Fibroblast of villous mesenchyme (primary cell): Measurements from ENCODE around the gene ARPIN. TPM values are rescaled to one million over a fixed set of nuclear protein-coding genes. Genes with fewer than 3 reads are reported as not detected.
"Not testable (repeated sequence)": the region's sequence is repeated elsewhere in the genome, so short reads cannot be mapped to it uniquely, and the experiment has no call there.

ENCODE experiments used
- DNase-seq: peaks from one replicate; pipeline ENCODE4 v3.0.0-alpha.2; 2010; ENCODE audit warnings: low read depth
- H3K4me3 ChIP-seq: 2 replicates; pipeline ENCODE4 v1.5.1; 2011; ENCODE audit warnings: low read depth, mild to moderate bottlenecking, low read length
- CTCF ChIP-seq: IDR thresholded peaks from 2 replicates; pipeline ENCODE4 v1.5.1; 2012; ENCODE audit warnings: low read depth, mild to moderate bottlenecking, low read length; ENCODE audit not compliant: insufficient read depth
- total RNA-seq: library from RNA; depleted of rRNA; stranded (reverse); fragments of >200 nt; gene quantifications from 2 replicates; pipeline ENCODE4 v1.2.3, GENCODE V29; 2012

ARPIN gene
- total RNA-seq, 1 donor = 10.8 TPM

- TF ChIP-seq CTCF = no peak
- H3K4me3 ChIP-seq = no peak overlapping the region
- DNase-seq = peak; percentile 82
Measured at GRCh38 chr15:89863918-89864317, 48.8 kb downstream of the ARPIN start.

- no peak for TF ChIP-seq CTCF
- peak; percentile 51 for DNase-seq
- no peak overlapping the region for H3K4me3 ChIP-seq
Measured at GRCh38 chr15:89860891-89861290, 51.9 kb downstream of the ARPIN start.

GRCh38 chr15:89860431-89860830, 52.3 kb downstream of the ARPIN start:
- H3K4me3 ChIP-seq = no peak overlapping the region
- TF ChIP-seq CTCF = no peak
- DNase-seq = peak; percentile 61

GRCh38 chr15:89858661-89859458, 53.9 kb downstream of the ARPIN start:
- no peak for TF ChIP-seq CTCF
- H3K4me3 ChIP-seq = no peak overlapping the region
- no peak for DNase-seq

GRCh38 chr15:89857673-89858072, 55.1 kb downstream of the ARPIN start:
- no peak for TF ChIP-seq CTCF
- no peak for DNase-seq
- H3K4me3 ChIP-seq = no peak overlapping the region

- TF ChIP-seq CTCF = no peak
- no peak overlapping the region for H3K4me3 ChIP-seq
- no peak for DNase-seq
Measured at GRCh38 chr15:89855948-89856347, 56.8 kb downstream of the ARPIN start.

- not testable (repeated sequence) for DNase-seq, H3K4me3 ChIP-seq
Measured at GRCh38 chr15:89854863-89855262, 57.9 kb downstream of the ARPIN start.
